Choroid plexus epithelial cell (primary cell): ENCODE measurements around the gene FTL.

ENCODE experiments used
- DNase-seq: peaks from one replicate; pipeline ENCODE4 v3.0.0-alpha.2; 2010; ENCODE audit warnings: low read depth
- H3K4me3 ChIP-seq: 2 replicates; pipeline ENCODE4 v1.5.1; 2011; ENCODE audit warnings: low read depth, mild to moderate bottlenecking, control low read depth, low read length, moderate library complexity
- TF ChIP-seq, protein P1 (sequence below): conservative IDR thresholded peaks from 2 replicates; pipeline ENCODE4 v1.5.1; 2011; ENCODE audit warnings: low read depth, mild to moderate bottlenecking, control low read depth, inconsistent platforms, low read length, moderate library complexity

The FTL gene

DNA sequence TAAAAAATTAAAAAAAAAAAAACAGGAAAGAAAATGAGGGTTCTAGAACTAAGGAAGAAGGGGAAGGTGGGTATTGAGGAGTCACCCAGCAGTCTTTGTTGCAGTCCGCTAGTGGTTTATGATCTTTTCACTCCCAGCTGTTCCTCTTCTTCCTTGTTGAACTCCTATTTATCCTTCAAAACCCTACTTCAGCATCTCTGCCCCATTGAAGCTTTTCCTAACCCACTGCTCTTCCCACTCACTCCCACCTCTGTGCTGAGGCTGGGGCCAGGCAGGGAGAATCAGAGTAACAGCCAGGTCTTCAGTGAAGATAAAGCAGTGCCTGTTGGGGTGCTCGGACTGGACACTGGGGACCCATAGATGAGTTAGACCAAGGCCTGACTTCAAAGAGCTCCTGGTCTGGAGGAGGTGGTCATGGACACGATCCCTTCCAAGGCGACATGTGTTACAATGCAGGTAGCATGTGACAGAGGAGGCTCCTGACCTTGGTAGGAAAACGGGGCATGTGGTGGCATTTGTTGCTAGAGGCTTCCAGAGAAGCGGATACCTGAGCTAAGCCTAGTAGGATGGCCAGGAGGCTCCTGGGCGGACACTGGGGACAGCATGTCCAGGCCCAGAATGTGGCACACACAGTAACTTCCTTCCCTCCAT is 40.0 kb downstream of the FTL start:
- no peak for DNase-seq
- TF ChIP-seq, protein P1, sequence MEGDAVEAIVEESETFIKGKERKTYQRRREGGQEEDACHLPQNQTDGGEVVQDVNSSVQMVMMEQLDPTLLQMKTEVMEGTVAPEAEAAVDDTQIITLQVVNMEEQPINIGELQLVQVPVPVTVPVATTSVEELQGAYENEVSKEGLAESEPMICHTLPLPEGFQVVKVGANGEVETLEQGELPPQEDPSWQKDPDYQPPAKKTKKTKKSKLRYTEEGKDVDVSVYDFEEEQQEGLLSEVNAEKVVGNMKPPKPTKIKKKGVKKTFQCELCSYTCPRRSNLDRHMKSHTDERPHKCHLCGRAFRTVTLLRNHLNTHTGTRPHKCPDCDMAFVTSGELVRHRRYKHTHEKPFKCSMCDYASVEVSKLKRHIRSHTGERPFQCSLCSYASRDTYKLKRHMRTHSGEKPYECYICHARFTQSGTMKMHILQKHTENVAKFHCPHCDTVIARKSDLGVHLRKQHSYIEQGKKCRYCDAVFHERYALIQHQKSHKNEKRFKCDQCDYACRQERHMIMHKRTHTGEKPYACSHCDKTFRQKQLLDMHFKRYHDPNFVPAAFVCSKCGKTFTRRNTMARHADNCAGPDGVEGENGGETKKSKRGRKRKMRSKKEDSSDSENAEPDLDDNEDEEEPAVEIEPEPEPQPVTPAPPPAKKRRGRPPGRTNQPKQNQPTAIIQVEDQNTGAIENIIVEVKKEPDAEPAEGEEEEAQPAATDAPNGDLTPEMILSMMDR, result no peak
- no peak overlapping the region for H3K4me3 ChIP-seq

DNA sequence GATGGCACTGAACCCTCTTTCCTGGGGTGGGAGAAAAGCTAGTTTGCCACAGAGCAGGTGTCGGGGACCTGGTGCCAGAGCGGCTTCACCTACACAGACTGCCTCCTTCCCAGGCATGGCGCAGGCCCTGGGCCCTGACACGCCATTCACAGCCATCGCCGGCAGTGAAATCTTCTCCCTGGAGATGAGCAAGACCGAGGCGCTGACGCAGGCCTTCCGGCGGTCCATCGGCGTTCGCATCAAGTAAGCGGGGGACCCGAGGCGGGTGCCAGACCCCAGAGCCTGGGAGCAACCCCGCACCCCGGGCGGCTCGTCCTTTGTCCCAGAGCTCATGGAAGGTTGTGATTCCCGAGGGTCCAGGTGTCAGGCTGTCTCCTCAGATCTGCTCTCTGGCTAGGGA is 41.8 kb downstream of the FTL start:
- DNase-seq, result no peak
- TF ChIP-seq, protein P1, result no peak
- H3K4me3 ChIP-seq, result no peak overlapping the region

DNA sequence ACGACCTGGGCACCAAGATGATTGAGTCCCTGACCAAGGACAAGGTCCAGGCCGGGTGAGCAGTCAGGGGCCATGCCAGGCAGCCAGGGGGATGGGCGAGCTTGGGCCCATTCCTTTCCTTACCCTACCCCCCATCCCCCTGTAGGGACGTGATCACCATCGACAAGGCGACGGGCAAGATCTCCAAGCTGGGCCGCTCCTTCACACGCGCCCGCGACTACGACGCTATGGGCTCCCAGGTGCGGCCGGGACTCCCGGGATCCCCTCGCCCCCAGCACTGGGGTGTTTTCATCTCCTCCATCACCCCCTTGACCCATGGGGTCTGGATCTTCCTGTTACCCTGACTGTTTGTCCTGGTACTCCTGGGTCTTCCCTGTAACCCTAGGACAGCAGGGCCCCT is 44.7 kb downstream of the FTL start:
- DNase-seq, result no peak
- TF ChIP-seq, protein P1, result no peak
- H3K4me3 ChIP-seq, result no peak overlapping the region

DNA sequence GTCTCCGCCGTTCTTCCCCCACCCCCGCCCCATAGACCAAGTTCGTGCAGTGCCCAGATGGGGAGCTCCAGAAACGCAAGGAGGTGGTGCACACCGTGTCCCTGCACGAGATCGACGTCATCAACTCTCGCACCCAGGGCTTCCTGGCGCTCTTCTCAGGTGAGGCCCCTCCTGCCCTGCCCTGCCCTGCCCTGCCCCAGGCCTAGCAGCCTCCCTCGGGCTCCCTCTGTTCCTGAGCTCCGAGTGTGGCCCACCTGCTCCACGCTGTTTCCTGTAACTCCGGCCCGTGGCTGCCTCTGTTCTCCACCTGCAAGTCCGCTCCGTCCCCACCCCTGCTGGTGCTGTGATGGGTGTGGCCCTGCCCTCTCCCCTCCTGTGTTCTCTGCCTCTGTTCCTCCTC is 45.3 kb downstream of the FTL start:
- no peak overlapping the region for H3K4me3 ChIP-seq
- TF ChIP-seq, protein P1, result no peak
- no peak for DNase-seq

DNA sequence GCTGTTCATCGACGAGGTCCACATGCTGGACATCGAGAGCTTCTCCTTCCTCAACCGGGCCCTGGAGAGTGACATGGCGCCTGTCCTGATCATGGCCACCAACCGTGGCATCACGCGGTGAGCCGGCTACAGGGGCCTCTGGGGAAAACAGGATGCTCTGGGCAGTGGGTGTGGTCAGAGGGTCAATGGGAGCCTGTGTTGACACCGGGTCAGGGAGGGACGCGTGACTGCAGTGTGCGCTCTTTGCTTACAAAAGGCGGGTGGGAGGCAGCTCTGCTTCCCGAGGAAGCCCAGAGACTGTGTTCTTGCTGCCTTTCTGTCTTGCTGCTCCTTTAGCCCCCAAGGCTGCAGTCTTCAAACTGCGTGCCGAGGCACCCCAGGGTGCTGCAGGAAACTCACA is 46.1 kb downstream of the FTL start:
- no peak for DNase-seq
- no peak overlapping the region for H3K4me3 ChIP-seq
- TF ChIP-seq, protein P1, result no peak

DNA sequence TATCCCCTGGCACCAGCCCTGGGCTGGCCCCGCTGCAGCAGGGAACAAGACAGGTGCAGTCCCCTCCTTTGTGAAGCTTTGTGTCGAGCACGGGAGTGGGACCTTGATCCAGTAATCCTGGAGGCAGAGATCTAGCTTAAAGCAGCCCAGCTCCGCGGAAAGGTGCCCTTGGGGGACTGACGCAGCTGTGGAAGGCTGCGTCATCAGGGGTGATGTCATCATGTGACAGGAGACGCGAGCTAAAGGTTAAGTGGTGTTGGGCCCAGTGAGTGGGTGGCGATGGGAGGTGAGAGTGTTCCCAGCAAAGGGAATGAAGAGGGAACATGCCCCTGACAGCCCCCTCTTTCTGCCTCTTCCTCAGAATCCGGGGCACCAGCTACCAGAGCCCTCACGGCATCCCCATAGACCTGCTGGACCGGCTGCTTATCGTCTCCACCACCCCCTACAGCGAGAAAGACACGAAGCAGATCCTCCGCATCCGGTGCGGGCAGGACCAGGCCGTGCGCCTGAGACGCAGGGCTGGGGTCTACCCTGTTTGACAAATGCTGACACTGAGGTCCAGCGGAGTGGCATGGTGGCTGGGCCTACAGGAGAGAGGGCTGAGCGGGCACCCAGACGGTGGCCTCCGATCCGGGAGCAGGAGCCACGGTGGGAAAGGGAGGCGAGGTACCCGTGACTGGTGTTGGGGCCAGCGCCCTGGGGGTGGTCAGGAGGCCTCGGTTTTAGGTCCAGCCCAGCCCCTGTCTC is 49.2 kb downstream of the FTL start:
- no peak for DNase-seq
- TF ChIP-seq, protein P1, result no peak
- no peak overlapping the region for H3K4me3 ChIP-seq

DNA sequence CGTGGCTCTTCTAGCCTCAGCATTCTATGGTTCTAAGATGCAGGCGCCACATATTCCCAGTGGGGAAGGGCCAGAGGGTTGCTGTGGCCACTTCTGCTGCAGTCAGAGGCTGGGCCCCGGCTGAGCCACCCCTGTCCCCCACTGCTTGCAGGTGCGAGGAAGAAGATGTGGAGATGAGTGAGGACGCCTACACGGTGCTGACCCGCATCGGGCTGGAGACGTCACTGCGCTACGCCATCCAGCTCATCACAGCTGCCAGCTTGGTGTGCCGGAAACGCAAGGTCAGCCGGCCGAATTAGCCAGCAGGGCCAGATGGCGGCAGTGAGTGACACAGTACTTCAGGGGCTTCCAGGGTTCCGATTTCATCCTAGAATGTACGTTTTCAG is 49.8 kb downstream of the FTL start:
- DNase-seq, result no peak
- TF ChIP-seq, protein P1, result no peak

More for the DNA sequence above, 49.8 kb downstream of the FTL start:
- H3K4me3 ChIP-seq, result no peak overlapping the region
